Measurements from ENCODE around the gene FOXP4. TPM values are rescaled to one million over a fixed set of nuclear protein-coding genes. Genes with fewer than 3 reads are reported as not detected.

FOXP4 gene
- total RNA-seq, 1 experiment from 2014 or later: 11.6 TPM

GRCh38 chr6:41624621-41625380, 78.6 kb downstream of the FOXP4 start:
- no peak for DNase-seq (ENCODE audit: low read depth)

GRCh38 chr6:41625442-41625841, 79.3 kb downstream of the FOXP4 start:
- peak; percentile 28 for DNase-seq (ENCODE audit: low read depth)

GRCh38 chr6:41626022-41626421, 79.8 kb downstream of the FOXP4 start:
- no peak for DNase-seq (ENCODE audit: low read depth)

DNA sequence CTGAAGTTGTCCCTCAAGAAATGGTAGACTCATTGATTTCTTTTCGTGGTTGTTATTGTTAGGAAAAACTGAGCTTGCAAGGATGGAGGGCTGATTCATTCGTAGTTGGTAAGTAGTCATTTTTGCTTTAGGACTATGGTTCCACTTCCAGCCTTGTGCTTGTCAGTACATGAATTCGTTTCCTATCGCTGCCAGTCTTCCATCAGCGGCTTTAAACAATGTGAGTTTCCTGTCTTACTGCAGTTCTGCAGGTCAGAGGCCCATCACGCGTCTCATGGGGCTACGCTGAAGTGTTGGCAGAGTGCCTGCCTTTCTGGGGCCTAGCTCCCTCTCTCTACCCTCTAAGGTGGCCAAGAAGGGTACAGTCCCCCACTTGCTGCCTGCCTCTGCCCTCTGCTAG, 80.7 kb downstream of the FOXP4 start:
- no peak for DNase-seq (ENCODE audit: low read depth)

GRCh38 chr6:41629128-41629527, 82.9 kb downstream of the FOXP4 start:
- no peak for DNase-seq (ENCODE audit: low read depth)

DNA sequence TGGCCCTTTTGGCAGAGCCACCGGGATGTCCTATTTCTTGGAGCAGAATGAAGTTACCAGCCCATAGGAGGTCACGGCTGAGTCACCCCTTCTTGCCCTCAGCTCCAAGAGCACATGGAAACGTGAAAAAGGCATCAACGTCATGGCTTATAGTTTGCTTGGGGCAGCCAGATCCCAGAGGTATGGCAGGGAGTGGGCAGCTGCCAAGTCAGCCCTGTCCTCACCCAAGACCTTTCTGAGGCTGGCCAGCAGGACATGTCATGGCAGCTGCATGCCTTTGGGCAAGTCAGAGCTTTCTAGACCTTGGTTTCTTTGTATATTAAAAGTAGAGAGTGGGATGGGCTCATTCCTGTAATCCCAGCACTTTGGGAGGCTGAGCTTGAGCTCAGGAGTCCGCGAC, 83.9 kb downstream of the FOXP4 start:
- peak; percentile 27 for DNase-seq (ENCODE audit: low read depth)

DNA sequence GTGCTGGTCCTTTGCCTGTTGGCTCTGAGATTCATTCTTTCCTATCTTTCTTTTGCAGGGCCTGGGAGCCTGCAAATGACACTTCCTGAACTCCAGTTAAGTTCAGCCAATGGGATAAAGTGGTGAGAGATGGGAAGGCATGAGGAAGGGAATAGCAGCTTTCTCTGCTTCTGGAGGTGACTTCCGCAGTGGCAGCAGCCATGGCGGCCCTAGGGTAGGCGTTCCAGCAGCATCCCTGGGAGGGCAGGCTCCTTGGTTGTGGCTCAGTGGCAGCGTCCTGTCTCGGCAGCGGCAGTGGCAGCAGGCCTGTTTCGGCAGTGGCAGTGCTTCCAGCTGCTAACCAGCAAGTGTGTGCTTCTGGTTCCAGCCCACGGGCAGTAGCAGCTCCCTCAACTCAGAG, 84.8 kb downstream of the FOXP4 start:
- DNase-seq (ENCODE audit: low read depth): no peak

DNA sequence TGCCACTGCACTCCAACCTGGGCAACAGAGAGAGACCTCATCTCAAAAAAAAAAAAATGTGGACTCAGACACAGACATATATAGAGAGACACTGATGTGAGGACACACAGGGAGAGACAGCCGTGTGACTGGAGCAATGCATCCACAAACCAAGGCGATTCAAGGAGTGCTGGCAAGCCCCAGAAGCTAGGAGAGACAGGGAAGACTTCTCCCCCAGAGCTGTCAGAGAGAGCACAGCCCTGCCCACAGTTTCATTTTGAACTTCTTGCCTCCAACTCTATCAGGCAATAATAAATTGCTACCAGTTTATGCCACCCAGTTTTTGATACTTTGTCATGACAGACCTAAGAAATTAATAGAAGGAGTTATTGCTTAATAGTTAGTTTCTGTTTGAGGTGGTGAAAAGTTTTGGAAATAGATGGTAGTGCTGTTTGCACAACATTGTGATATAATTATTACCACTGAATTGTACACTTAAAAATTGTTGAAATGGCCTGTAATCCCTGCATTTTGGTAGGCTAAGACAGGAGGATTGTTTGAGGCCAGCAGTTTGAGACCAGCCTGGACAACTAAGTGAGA, 87.0 kb downstream of the FOXP4 start:
- DNase-seq (ENCODE audit: low read depth): no peak

GRCh38 chr6:41634657-41635056, 88.5 kb downstream of the FOXP4 start:
- no peak for DNase-seq (ENCODE audit: low read depth)

- no peak for DNase-seq (ENCODE audit: low read depth)
These were observed 89.2 kb downstream of the FOXP4 start for GRCh38 chr6:41635365-41635764.

DNA sequence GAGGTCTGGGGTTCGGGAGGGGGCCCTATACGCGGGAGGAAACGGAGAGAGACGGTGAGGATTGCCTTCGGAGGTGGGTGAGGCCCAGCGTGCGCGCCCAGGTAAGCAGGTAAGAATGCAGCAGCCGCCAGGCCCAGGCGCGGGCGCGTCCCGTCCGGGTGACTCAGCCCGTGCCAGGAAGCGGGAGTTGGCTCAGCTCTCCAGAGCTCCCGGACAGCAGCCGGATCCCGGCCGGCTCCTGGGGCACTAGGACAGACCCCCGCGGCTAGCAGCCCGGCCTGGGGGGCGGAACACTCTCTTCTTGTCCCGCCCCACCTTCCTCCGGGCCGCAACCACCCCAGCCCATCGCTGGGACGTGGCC, 90.6 kb downstream of the FOXP4 start:
- peak; percentile 24 for DNase-seq (ENCODE audit: low read depth)

DNA sequence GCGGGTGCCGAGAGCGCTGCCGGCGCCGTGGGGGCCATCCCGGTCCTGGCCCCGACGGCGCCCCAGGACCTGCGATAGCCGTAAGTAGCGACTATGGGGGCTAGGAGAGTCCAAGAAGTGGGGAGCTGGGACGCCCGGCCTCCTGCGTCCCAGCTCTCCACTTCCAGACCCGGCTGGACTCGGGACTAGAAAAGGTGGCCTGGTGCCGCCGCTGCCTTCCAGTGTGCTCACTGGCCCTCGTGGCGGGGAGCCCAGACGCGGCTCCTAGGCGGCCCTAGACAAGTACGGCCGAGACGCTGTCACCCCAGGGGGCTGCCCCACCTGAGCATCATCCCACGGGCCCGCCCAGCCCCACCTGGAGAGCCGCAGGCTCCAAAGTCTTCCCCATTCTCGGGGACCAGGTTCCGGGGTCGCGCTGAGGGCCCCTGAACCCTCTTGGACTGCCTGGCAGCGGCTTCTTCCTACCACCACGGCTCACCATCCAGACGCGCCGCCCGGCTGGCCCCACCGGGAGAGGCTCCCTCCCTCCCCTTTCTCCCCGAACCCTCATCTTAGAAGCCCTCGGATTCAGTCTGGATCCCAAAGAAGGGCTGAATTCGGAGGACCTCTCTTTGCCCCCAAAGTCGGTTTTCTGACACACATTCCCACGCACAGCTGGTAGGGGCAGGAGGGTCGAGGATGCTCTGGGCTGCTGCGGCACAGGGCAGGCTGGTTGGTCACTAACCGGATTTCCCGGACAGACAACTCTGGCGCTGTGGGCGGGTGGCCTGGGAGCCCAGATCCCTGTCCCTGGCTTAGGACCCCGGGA, 91.2 kb downstream of the FOXP4 start:
- no peak for DNase-seq (ENCODE audit: low read depth)

DNA sequence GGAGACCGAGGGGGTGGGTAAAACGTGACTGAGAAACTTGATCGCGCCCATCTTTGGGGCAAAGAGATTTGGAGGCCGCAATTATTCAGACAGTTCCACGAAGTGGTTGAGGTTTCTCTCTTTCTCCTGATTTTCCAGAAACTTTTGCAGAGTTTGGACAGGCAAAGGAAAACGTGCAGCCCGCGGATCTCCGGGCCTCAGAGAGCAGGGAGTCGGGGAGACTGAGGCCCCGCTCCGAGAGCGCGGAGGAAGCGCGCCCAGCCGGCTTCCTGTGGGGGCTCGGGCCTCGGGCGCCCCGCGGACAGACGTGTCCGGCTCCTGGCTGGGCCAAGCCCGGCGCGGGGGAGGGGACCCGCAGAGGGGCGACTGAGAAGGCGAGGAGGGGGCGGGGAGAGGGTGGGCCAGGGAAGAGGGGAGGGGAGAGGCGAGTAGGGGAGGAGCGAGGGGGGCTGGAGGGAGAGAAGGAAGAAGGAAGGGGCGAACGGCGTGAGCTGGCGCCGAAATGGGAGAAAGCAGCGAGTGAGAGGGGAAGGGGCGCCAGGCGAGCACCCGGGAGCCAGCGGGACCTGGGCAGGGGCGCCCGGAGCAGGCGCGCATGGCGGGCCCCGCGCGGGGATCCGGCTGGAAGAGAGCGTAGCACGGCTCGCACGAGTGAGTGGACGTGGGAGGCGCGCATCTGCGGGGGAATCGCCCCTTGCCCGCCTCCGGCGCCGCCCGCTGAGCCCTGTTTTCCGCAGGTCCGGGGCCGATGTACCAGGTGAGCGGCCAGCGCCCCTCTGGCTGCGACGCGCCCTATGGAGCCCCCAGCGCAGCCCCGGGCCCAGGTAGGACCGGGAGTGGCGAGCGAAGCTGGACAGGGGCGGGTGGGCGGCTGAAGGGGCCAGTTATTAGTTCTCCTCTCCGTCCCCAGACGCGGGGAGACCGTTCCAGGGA, 92.1 kb downstream of the FOXP4 start, which contains the start of gene MDFI:
Gene MDFI (plus strand): TSS at position 467 of the 933 bp plus-strand sequence. CDS start 282 bp downstream, at position 749.
- DNase-seq (ENCODE audit: low read depth): no peak

- no peak for DNase-seq (ENCODE audit: low read depth)
These were observed 93.0 kb downstream of the FOXP4 start for GRCh38 chr6:41638935-41639808.

DNA sequence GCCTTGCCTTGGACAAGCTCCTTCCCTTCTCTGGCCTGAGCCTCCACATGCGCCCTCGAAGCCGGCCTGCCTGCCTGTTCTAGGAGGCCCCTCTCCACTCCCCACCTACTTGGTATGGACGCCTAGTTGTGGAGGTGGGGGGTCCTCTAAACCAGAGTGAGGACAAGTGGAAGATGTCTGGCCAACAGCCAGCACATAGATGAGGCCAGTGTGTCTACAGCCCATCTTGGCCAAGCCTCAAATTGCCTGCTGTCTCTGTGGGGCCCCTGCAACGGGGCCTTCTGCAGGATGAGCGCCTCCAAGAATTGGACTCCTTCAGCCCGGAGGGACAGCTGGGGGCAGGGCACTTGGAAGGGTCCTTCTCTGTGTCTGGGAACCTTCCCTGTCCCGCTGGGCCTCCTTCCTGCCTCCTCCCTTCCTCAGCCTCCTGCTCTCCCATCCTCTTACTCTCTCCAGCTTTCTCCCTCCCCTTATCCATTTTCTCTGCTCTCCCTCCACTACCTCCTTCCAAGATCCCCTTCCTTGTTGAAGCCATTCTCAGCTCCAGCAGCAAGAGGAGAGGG, 93.7 kb downstream of the FOXP4 start:
- DNase-seq (ENCODE audit: low read depth): no peak

DNA sequence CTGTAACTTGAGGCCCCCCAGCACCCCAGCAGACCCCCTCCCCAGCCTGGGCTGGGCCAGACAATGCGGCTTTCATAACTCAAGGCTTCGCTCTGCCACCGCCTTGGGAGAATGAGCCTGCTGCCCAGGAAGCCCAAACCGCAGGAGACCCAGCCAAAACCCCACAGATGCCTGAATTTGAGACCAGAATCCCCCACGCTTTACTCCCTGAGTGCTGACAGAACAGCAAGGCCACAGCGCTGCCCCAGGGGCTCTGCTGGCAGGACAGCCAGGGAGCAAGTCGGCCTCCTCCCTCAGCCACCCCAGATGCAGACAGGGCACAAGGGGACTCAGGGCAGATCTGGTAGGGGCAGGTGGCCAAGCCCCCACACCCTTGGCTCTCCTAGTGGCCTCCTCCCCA, 94.2 kb downstream of the FOXP4 start:
- DNase-seq (ENCODE audit: low read depth): no peak

- DNase-seq (ENCODE audit: low read depth): no peak
These were observed 95.3 kb downstream of the FOXP4 start for GRCh38 chr6:41641352-41641925.

- DNase-seq (ENCODE audit: low read depth): no peak
These were observed 96.1 kb downstream of the FOXP4 start for GRCh38 chr6:41642090-41642959.
